NOMO-1 (cell line): Measurements from ENCODE around the gene ACTRT2.

ENCODE experiments used
- DNase-seq, 2 experiments: peaks; one replicate each; lab custom pipeline; 2025; ENCODE audit not compliant: unreplicated experiment in 2 of 2; lab: John Stamatoyannopoulos, UW

Gene ACTRT2

DNA sequence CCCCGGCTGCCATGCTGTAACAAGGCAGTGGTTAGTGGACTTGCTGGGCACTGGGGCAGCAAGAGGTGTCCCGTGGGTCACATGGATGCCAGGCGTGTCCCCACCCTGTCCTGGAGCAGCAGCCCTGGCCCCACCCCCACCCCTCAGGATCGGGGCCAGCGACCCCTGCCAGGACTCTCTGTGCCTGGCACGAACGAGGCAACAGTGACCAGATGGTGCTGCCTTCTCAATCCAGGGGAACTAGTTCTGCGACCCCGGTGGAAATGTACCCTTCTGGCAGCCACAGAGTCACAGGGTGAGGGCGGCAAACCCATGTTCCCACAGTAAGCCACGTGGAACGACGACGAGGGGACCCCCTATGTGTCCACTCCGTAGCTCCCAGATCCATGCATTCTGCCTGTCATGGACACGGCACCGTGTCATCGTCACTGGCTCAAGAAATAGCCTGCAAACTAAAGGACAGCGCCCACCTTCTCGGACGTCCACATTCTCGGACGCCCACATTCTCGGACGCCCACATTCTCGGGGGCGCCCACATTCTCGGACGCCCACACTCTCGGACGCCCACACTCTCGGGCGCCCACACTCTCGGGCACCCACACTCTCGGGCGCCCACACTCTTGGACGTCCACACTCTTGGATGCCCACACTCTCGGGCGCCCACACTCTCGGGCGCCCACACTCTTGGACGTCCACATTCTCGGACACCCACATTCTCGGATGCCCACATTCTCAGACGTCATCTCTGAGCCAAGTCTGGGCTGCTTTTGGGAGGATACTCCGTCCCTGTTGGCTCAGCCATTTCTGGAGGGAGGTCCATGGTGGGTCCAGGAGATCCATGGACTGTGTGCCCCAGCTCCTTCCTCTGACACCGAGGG, 19.6 kb upstream of the ACTRT2 start:
- DNase-seq, result no peak

DNA sequence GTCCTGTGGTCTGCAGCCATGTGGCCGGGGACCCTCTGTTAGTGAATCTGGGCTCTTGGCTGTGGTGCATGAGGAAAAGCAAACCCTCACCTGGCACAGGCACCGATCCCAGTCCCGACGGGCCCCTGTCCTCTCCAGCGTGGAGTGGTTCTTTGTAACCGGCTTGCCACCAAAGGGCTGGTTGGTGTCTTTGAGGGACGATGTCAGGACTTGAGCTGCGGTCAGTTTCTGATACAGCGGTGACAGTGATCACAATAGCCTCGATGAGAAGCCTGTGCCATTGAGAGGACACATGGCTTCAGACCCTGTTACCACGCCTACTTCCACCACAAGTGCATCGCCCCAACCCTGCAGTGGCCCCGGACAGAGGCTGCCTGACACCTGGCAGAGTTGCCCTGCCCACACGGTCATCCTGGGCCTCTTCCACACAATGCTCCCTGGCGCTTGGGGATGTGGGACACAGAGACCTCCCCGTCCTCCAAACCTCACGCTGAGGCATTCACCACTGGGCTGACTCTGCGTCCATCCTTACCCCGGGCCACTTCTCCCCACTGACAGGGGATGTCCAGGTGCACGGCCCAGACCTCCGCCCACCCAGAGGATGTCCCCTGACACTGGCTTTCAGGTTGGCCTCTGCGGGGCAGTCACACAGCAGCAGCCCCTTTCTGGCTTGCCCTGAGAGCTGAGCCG, 18.8 kb upstream of the ACTRT2 start:
- no peak for DNase-seq

DNA sequence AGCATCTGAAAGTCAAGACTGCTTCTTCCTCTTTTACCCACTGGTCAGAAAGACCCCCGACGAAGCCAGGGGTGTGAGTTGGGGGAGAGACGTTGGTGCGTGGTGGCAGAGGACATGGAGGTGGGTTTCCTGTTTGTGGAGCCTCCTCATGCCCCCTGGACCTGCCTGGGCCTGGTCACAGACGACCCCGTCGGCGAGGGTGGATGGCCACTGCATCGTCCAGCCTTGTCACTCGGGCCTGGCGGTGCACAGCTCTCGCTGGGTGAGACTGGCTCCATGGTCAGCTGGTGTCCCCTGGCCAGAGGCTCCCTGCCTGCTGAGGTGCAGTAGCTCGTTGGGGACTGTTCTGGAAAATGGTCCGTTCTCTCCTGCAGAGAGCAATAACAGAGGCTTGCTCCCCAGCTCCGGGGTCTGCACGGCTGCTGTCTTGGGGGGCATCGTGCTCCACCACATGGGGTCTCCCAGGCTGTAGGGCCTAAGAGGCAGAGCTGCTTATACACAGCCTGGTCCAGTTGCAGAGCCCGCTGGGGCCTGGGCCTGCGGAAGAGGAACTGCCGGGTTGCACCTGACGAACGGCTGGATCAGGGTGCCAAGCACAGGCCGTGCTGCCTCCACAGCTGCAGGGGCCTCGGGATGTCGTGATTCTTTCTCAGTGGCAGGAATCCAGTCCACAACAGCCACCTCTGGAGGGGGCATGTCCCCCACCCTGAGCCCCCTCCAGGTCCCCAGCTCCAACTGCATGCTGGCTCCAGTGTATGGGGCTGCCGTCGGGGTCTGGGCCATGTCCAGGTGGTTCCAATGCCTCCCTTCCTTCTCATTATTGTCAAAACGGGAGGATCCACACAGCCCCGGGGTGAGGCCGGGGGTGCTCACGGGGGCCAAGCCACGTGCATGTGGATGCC, 18.0 kb upstream of the ACTRT2 start:
- no peak for DNase-seq

DNA sequence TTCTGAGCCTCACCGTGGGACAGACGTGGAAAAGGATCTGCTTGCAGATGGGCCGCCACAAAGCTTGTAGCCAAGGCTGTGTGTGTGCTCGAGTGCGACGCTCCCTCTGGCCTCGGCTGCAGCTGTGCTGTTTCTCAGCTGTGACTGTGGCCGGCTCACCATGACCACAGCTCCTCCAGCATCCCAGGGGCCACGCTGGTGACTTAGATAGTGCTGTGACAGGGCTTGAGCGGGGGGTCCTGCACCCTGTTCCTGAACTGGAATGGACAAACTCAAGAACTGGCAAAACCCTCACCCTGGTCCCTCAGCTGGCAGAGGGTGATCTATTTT, 17.4 kb upstream of the ACTRT2 start:
- DNase-seq, result no peak

GRCh38 chr1:3004285-3005205, 16.7 kb upstream of the ACTRT2 start:
- DNase-seq, result no peak

DNA sequence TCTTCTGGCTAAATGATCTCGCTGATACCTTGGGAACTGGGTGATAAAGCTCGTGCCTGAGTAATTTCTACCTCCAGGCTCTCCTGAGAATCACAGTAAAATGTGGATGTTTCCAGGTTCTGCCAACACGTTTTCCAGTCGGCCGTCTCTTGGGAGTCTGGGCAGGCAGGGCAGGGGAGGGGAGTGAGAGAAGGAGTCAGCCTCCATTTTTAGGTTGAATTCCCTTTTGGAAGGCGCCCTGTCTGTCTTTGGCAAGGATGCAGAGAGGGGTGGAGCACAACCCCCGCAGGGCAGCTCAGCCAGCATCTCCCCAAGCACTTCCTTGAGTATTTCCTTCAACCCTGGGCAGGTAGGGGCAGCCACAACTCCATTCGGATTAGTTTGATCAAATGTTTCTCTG, 15.5 kb upstream of the ACTRT2 start:
- DNase-seq, result no peak

GRCh38 chr1:3007298-3008147, 13.7 kb upstream of the ACTRT2 start:
- no peak for DNase-seq

- no peak for DNase-seq
Measured at GRCh38 chr1:3009021-3009420, 12.2 kb upstream of the ACTRT2 start.

DNA sequence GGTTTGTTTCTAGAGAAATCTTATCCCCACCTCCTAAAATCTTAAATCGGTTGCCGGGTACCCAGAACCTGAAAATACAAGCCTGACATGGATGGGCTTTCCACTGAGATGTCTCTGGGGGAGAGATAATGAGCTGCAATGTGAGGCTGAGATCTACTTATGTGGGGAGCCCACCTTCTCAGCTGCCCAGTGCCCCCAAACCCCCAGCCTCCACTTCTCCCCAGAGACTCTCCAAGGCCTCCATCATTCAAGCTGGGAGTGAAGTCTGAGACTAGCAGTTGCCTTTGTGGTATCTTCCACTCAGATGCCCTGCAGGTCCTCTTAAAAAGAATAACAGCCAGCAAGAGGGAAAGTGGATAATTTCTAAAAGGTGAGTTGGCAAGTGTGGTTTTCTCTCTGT, 11.7 kb upstream of the ACTRT2 start:
- DNase-seq, result no peak

- no peak for DNase-seq
Measured at GRCh38 chr1:3011127-3011526, 10.1 kb upstream of the ACTRT2 start.

DNA sequence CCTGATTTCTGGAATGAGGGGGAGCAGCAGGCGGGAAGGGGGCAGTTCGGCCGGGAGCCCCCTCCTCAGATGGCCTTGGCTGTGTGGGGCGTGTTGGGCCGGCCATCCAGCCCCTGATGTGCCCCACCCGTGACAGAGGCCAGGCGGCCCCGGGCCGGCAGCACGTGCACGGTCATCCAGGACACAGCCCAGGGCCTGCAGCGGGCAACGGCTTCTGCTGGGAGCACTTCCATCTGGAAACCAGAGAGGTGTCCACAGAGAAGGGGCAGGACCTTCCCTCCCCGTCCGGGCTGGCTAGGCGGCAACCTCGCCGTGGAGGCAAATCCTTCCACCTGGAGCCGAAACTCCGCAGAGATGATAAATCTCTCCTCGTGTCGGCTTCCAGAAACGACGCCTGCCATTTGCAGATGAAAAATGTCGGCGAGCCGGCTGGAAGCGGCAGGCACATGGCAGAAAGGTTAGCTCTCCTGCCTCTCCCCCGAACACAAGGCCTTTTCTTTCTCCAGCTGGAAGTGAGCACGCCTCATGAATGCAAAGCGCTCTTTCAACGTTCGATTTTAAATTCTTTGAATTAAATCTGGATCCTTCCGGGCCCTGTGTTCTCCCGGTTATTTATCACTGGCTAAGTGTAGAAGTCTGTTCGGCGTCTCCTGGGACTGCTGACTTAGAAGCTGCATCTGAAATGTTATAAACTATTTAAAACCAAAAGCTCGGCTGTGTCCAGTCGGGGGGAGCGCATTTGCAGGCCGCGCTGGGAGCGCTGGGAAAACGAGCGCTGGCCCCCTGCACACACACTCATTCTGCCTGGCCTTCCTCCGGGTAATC, 9.4 kb upstream of the ACTRT2 start:
- DNase-seq, result no peak

- DNase-seq, result no peak
Measured at GRCh38 chr1:3012456-3013291, 8.6 kb upstream of the ACTRT2 start.

DNA sequence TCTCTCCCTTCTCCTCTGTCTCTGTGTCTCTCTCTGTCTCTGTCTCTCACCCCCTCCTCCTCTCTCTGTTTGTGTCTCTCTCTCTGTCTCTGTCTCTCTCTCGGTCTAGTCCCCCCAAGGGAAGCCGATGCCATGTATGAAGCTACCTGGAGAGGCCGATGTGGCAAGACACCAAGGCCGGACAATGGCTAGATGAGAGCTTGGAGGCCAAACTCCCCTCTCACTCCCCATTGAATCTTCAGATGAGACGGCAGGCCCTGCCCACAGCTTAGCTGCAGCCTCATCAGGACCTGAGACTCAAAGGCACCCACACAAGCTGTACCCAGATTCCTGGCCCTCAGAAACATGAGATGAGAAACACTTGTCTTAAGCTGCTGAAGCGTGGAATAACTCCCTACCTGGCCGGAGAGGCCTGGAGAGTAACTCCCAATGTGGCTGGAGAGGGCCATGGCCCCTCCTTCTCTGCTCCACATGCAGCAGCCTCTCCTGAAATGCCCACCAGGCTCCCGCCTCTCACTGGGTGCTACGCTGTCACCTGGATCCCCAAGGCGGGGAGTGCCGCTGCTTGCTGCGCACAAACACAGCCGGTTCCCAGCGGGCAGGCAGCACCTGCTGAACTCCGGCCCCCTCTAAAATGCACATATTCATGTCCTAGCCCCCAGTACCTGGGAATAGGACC, 7.8 kb upstream of the ACTRT2 start:
- no peak for DNase-seq

DNA sequence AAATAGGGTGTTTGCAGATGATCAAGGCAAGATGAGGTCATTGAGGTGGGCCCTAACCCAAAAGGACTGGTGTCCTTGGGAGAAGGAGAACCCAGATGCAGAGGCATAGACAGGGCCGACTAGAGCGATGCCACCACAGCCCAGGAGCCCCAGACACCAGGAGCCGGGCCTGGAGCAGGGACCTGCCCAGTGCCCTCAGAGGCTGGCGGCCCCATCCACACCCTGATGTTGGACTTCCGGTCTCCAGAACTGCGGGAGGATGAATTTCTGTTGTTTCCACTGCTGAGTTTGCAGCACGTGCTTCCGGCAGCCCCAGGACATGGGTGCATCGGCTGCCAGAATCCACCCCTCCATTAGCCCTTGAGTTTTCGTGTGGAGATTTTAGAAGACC, 7.2 kb upstream of the ACTRT2 start:
- DNase-seq, result no peak

- DNase-seq, result no peak
Measured at GRCh38 chr1:3014443-3015268, 6.6 kb upstream of the ACTRT2 start.

DNA sequence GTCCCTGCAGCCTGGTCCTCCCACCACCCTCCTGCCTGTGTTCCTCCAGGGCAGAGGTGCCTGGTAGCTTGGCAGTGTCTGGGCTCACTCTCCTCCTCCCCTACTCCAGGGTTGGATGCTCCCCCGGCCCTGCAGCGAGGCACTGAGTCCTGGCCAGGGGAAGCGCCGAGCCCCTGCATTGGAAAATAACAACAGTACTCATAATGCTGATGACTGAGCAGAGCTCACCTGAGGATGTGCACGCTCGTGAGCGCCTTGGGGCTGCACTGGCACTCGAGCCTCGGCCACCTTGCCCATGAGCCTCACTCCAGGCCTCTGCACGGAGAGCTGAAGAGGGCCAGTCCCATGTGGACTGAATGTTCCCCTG, 6.0 kb upstream of the ACTRT2 start:
- DNase-seq, result no peak
